DMS153 (cell line): ENCODE results near the gene TACR2.

Experiments used
- DNase-seq: peaks from one replicate; lab custom pipeline; 2025; lab: John Stamatoyannopoulos, UW

Gene TACR2

DNA sequence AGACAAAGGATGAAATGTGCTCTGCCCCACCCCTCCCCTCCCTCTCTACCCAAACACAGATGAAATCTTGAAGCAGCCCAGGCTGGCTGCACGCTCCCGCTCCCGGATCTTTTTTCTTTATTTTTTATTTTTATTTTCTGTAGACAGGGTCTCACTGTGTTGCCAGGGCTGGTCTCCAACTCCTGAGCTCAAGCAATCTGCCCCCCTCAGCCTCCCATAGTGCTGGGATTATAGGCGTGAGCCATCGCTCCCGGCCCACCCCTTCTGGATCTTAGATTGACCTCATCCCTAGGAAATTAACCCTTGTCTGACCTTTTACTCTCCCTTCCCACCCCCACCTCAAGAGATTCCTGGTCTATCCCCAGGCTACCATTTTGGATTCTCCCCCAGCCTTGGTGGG, 14.3 kb downstream of the TACR2 start:
- DNase-seq: no peak

DNA sequence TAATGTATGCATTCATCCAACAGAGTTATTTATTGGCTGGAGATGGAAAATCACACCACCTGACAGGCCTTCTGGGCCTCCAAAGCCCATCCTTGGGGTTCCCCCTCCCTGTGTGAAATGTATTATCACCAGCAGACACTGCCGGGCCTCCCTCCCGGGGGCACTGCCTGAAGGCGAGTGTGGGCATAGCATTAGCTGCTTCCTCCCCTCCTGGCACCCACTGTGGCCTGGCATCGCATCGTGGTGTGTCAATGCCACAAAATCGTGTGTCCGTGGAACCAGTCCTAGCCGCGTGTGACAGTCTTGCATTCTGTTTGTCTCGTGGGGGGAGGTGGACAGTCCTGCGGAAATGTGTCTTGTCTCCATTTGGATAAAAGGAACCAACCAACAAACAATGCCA, 15.3 kb downstream of the TACR2 start:
- no peak for DNase-seq

DNA sequence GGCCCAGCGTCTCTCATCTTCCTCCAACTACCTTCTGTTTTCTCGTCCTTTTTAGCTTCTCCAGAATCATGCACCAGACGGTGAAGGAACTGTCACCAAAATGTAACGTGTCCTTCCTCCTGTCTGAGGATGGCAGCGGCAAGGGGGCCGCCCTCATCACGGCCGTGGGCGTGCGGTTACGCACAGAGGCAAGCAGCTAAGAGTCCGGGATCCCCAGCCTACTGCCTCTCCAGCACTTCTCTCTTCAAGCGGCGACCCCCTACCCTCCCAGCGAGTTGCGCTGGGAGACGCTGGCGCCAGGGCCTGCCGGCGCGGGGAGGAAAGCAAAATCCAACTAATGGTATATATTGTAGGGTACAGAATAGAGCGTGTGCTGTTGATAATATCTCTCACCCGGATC, 15.8 kb downstream of the TACR2 start:
- no peak for DNase-seq

DNA sequence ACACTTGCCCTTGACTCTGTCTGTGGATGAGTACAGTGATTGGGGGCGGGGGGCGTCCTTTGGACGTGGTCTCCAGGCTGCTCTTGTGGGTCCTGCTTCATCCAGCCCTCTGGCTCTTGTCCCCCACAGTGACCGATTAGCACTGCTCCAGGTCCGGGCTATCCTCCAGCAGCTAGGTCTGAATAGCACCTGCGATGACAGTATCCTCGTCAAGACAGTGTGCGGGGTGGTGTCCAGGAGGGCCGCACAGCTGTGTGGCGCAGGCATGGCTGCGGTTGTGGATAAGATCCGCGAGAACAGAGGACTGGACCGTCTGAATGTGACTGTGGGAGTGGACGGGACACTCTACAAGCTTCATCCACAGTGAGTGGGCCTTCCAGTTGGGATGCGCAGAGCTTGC, 18.3 kb downstream of the TACR2 start:
- no peak for DNase-seq

DNA sequence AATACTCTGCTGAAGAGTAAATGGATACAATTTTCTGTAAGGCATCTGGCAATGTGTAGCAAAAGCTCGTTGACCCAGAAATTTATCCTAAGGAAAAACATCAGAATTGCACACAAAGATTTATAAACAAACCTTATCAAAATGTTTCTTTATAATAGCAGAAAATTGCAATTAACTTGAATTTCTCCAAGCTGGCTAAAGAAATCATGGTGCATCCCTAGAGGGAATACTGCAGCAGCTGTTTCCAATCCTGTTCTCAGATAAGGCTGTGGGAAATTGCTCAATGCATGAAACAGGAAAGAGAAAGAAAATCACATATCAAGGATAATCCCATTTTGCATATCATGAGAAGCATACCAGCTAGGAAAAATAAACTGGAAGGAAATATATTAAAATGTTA, 18.7 kb downstream of the TACR2 start:
- DNase-seq: no peak

DNA sequence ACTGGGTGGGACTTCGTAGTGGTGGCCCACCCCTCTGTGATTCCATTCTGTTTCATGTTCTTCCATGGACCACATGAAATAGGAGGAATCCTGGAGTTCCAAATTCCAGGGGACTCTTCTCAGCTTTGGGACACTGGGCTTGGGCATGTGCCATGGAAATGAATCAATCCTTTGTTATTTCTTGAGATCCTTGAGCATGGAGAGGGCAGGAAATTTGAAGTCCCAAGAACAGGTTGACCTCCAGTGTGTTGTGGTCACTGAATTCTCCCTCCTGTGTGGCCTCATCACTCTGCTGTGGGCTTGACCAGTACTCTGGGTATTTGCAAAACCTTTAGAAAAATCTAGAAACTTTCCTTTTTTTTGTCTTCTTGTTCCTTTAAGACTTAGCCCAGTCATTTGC, 22.7 kb downstream of the TACR2 start:
- no peak for DNase-seq

DNA sequence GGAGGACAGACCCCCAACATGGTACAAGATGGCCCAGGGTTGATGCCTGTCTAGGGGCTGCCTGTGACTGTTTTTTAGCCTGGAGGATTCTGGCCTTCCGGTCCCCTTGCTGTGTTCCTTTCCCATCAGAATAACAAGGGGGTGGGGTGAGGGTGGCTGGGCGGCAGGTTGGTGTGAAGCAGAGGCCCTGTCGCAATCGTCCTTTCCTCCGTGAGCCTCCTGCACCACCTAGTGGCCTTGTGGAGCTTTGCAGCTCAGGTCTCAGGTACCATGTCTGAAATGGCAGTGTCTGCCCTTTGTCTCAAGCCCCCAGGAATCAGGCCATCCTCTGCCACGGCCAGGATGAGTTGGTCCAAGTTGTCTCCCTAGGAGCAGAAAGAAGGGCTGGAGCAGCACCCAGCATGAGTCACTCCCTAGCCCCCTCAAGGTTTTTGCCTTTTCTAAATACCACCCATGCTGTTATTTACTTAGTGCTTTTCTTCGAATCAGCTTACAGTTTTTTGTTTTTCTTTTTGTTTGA, 24.2 kb downstream of the TACR2 start:
- DNase-seq: peak; percentile 74

DNA sequence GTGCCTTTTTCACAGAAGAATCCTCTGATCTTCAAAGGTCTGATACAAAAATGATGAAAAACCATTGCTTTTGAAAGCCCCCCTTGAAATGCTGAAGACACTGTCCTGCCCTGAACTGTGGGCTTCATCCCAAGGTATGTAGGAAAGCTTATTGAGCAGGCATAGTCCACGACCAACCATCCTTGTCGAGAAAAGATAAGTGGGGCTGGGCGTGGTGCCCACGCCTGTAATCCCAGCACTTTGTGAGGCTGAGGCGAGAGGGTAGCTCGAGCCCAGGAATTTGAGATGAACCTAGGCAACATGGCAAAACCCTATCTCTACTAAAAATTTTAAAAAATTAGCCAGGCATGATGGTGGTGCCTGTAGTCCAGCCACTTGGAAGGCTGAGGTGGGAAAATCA, 25.6 kb downstream of the TACR2 start:
- DNase-seq: no peak

DNA sequence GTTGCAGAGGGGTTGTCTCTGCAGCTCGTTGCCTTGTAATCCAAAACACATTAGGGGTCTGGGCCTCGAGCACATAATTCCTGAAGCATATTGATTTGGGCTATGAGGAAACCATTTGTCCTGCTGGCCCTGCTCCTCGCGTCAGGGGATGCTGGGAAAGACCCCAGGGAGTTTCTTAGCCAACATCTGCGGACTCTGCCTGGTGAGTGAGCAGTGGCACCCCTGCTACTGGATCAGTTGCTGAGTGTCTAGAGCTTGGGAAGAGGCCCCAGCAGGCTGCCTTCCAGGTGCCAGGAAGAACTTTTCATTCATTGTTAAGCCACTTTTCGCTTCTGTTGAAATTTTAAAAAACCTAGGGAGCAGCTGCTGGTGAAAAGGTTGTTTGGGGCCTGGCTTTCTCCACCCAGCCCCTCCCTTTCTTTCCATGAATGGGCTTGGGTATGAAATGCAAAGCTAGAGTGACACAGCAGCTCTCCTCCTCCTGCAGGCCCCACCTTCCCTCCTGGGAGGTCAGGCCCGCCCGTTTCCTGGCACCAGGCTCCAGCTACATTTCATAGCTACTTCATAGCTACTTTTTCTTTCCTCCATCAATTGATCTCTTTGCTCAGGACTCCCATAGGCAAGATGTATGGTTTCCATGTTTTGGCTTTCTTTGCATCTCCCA, 26.8 kb downstream of the TACR2 start:
- DNase-seq: peak; percentile 63

DNA sequence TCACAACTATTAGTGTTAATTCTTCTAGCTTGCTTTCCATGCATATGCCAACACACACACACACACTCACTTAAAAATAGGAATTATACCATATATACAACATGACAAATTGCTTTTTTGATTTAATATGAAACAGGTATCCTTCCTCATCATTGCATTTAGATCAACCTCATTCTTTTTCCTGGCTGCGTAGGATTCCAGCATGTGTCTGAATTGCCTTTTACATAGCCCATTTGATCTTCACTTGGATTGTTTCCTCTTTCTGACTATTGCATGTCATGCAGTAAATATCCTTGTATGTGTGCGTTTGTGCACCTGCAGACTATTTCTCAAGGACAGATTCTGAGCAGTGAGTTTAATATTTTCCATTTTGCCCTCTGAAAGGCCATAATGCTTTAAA, 28.2 kb downstream of the TACR2 start:
- no peak for DNase-seq

DNA sequence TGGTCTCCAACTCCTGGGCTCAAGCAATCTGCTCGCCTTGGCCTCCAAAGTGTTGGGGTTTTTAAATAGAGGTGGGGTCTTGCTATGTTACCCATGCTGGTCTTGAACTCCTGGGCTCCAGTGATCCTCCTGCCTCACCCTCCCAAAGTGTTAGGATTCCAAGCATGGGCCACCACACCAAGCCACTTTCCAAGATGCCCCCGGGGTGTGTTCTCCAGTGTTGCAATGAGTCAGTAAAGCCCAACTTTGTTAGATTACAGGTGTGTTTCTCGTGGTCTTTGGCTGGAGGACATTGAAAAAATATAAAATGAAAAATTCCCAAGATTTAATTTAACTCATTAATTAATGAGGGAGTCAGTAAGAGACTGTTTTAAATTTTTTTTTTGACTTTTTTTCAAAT, 29.2 kb downstream of the TACR2 start:
- DNase-seq: no peak

DNA sequence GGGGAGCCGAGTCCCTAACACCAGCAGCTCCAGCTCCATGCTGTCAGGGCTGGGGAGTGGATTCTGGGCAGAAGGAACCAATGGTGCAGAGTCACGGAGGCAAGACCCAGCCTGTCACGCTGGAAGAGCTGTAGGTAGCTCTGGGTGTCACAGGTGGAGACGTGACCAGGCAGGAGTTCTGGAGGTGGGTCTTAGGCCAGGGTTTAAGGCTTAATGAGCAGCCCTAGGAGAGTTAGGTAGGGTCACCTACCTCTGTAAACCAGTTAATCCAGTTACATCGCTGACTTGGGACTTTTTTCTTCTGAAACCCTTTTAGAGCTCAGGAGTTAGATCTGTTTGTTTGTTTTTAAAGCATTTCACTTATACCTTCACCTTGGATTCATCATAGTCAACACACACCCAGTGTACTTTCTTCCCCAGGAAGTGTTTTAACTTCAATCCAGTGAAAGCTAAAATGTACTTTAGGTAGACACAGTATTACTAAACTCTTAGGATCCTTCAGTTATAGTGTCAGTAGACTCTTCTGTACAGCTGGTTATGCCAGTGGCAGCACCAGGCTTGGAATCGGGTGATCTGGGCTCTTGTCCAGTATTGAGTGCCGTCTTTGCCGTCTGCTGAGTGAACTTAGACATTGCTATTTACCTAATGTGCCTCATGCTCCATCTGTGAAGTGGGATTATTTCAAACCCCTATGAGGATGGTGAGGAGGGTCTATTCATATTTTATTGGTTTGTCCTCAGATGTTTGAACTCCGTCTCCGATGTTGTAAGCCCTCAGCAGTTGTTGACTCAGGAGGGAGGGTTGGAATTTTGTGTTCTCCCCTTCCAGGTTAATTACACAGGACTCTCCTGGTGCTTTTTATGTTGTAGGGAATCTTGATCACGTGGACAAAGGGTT, 31.0 kb downstream of the TACR2 start:
- no peak for DNase-seq

DNA sequence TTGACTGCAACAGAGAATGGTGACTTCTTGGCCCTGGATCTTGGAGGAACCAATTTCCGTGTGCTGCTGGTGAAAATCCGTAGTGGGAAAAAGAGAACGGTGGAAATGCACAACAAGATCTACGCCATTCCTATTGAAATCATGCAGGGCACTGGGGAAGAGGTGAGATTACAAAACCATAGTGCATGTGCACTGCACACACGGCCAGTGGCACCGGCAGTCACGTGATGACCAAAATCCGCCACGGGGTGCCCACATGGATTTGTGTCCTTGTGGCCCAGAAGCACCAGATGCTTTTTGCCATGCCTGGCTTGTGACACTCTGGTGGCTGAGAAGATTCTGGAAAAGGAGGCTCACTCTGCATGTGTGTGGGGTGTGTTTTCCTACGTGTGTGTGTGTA, 32.4 kb downstream of the TACR2 start:
- DNase-seq: no peak

DNA sequence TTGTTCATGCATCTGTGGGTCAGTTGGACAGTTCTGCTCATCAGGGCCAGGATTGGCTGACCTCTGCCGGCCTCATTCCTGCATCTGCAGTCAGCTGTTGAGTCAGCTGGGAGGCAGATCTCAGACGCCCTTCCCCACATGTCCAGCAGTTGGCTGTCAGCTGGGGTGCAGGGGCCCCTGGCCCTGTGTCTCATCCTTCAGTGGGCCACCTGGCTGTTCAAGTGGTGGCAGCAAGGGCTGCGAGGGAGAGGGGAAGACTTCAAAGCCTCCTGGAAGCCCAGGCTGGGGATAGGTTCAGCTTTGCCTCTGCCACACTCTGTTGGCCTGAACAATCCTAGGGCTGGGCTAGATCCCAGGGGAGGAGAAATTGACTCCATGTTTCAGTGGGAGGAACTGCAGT, 33.2 kb downstream of the TACR2 start:
- DNase-seq: no peak

DNA sequence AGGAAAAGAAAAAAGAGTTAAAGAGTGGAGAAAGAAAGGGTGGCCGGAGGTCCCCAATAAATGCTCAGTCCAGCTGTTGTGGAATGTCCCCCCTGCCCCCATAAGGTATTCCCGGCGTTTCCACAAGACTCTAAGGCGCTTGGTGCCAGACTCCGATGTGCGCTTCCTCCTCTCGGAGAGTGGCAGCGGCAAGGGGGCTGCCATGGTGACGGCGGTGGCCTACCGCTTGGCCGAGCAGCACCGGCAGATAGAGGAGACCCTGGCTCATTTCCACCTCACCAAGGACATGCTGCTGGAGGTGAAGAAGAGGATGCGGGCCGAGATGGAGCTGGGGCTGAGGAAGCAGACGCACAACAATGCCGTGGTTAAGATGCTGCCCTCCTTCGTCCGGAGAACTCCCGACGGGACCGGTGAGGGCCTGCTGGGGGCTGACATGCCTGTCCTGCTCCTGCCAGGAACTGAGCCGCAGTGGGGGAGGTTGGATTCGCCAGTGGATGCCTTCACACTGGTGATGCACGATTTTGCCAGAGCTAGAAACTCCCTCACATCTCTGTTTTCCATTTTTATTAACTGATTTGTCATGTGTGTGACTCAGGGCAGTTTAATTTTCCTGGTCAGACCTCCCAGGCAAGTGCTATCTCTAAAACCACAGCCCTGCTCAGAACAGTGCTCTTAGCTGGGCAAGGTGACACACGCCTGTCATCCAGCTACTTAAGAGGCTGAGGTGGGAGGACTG, 34.2 kb downstream of the TACR2 start:
- DNase-seq: no peak

DNA sequence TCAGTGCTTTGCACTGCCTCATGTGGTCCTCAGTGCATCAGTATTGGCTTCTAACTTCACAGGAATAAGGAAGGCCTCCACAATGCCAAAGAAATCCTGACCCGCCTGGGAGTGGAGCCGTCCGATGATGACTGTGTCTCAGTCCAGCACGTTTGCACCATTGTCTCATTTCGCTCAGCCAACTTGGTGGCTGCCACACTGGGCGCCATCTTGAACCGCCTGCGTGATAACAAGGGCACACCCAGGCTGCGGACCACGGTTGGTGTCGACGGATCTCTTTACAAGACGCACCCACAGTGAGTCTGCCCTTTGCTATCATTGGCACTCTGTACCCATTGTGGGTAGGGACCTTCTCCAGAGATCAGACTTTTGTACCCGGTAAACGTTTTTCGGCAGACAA, 36.9 kb downstream of the TACR2 start:
- no peak for DNase-seq

DNA sequence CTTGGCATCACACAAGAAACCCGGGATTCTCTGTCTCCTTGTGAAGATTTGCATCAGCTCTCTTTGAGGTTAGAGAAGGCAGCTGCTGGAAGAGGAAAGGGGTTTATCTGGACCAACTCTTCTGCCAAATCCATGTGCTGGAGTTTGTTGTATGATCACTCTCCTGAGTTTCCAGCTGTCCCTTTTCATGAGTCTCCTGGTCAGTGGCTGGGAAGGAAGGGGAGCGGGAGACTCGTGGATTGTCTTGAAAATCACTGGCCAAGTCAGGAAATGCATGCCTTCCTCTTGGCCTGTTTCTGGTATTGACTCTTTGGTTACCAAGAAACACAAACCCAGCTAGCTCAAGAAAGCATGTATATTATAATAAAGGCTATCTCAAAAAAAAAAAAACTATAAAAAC, 38.8 kb downstream of the TACR2 start:
- no peak for DNase-seq

DNA sequence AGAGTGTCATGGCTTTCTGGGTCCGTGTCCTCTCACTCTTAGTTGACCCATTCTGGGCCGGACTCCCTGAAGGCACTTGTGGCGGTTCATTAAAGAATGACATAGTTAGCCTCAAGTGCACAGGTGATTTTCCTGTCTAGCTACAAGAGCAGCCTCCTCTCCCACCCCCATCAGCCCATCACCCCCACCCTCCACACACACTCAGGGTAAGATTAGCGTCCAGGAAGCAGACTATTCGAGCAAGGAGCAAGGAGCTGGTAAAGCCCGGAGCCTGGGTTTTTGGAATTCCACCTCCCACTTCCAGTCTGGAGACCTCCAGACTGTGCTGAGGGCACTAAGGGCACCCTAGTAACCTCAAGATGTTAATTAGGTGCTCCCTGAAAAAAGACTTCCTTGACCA, 39.5 kb downstream of the TACR2 start:
- no peak for DNase-seq

DNA sequence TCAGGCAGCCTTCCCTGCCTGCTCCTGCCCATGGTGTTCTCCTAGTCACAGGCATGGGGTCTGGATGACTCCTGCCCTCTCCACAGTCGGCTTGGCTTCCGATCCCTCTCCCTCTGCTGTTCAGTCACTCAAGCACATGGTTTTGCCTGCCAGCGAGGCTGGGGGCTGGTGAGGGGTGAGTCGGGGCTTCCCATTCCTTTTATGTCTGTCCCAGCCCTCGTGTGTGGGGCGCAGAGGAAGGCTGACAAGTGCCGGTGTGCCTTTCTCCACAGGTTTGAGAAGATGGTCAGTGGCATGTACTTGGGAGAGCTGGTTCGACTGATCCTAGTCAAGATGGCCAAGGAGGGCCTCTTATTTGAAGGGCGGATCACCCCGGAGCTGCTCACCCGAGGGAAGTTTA, 40.1 kb downstream of the TACR2 start:
- DNase-seq: no peak

DNA sequence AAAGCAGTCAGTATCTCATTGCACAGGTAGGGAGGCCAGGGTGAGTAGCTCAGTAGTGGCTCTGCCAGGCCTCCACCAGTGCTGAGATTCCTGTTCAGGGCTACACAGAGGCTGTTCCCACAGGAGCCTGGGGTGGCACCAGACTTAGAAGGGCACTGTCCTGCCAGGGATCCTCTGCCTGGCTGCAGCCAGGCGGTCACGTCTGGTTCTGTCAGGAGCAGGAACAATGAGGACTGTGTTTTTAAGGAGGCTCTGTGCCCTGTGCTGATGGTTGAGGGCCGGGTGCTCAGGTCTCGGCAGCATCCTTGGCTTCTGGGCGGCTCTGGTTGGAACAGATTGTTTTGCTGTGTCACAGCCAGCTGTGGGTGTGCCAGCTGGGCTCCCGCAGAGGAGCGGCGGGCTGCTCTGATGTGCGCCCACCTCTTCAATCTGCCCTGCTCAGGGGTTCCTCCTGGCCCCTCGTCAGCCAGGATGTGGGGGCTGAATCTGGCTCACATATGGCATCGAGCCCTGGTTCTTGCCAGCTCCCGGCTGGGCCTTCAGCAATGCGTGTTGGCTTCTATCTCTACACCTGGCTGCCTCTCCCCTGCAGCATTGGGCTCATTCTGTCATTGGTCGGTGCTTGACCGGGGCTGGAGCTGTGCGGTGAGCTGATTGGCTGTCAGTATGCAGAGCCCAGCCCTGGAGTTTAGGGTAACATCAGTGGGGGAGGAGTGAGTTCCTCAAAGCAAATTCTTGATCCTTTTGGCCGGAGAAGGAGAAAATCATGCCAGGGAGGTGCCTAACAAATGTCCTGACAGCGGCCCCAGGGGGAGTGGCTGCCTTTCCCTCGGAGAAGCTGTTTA, 41.2 kb downstream of the TACR2 start:
- no peak for DNase-seq

DNA sequence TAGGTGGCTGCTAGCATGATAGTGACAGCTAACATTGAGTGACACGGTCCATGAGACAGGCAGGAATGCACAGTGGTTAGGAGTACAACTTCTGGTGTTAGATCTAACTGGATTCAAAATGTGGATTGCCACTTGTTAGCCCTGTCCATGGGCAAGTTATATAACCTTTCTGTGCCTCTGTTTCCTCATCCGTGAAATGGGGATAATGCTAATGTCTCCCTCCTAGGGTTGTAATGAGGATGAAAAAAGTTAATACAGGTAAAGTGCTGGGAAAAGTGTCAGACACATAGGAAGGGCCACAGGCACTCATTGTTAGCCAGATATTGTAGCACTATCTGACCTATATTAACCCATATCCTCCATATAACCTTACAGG, 41.8 kb downstream of the TACR2 start:
- DNase-seq: no peak

DNA sequence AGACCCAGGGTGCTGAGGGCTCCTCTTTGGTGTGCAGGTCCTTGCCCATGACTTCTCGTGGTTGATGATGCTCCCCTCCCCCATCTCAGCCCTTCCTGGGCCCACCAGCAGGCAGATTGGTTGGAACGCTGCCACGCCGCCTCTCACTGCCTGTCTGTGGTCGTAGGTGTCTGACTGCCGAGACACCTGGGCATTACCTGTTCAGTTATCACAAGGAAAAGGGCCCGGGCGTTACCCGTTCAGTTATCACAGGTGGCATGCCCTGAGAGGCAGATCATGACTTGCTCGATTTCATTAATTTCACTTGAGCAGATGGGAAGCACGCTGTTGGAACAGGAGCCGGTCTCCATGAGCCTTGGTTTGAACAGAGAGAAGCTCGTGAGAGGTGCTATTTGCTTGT, 42.5 kb downstream of the TACR2 start:
- DNase-seq: no peak
